ENCODE measurements around the gene RBM28.

DNA sequence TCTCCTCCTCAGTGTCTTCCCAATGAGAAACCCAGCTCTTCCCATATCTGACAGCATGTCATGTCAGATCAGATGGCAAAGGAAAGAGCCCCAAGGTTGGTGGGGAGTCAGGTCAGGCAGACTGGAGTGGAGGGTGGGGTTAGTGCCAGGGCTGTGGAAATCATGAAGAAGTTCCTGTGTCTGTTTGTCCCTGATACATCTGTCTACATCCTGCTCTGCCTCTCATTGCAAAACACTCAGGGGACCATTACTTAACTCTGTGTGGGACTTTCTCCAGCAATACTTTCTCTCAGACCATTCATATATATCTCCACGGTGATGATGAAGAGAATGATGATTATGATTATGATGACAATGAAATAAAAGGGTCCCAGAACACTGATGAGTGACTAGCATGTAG is 14.5 kb upstream of the RBM28 start:
- TF ChIP-seq, protein P1, sequence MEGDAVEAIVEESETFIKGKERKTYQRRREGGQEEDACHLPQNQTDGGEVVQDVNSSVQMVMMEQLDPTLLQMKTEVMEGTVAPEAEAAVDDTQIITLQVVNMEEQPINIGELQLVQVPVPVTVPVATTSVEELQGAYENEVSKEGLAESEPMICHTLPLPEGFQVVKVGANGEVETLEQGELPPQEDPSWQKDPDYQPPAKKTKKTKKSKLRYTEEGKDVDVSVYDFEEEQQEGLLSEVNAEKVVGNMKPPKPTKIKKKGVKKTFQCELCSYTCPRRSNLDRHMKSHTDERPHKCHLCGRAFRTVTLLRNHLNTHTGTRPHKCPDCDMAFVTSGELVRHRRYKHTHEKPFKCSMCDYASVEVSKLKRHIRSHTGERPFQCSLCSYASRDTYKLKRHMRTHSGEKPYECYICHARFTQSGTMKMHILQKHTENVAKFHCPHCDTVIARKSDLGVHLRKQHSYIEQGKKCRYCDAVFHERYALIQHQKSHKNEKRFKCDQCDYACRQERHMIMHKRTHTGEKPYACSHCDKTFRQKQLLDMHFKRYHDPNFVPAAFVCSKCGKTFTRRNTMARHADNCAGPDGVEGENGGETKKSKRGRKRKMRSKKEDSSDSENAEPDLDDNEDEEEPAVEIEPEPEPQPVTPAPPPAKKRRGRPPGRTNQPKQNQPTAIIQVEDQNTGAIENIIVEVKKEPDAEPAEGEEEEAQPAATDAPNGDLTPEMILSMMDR (IDR thresholded peaks at IDR 0.05), result no peak
- no peak for TF ChIP-seq POLR2A (IDR thresholded peaks at IDR 0.05)
